GM18858 (cell line): ENCODE measurements around the gene NEK6.

Experiments used
- ATAC-seq: cut with Tn5 transposase; IDR thresholded peaks from one replicate; pipeline ENCODE4 v1.9.1; 2021; ENCODE audit not compliant: unreplicated experiment

Gene NEK6

DNA sequence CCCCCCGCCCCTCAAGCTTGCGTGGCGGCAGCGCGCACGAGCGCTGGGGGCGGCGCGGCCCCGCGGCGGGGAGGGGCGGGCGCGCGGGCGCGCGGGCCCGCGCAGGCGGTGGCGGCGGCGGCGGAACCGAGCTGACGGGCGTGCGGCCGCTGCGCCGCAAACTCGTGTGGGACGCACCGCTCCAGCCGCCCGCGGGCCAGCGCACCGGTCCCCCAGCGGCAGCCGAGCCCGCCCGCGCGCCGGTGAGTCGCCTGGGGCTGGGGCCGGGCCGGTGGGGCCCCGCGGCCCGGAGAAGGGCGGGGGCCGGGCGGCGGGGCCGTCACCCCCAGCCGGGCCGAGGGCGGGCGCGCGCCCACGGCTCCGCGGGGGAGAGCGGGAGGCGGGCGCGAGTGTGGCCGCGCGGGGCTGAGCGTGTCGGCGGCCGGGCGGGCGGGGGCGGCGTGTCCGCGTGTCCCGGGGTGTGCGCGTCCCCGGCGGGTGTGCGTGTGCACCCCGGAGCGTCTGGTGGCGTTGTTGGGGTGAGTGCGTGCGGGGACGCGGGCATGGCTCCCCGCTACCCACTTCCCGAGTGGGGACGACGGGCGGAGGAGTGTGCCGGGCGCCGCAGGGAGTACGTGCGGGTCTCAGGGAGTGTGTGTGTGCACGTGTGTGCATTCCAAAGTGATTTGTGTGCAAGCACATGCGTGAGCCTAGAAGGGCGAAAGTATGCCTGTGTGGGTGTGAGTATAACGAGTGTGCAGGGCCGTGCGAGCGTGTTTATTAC lies at the start of gene NEK6:
Gene NEK6 (plus strand): TSS at position 106 of the 763 bp plus-strand sequence. CDS start 44,016 bp downstream, outside the sequence.
- ATAC-seq, result no peak

DNA sequence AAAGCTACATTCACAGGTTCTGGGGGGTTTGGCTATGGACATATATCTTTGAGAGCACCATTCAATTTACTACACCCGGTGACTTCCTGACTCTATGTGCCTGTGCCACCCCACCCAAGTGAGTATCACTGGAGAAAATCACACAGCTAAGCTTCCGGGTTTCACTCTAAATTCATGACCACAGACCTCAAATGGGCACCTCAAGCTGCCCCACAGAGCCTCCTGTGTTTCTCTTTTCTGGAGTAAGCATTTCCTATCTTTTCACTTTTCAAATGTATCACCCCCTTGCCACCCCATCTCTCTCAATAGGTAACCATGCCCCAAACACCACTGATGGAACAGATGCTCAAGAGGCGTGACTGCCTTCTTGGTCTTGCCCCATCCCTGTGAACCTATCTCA lies 49.2 kb upstream of the NEK6 start:
- no peak for ATAC-seq

DNA sequence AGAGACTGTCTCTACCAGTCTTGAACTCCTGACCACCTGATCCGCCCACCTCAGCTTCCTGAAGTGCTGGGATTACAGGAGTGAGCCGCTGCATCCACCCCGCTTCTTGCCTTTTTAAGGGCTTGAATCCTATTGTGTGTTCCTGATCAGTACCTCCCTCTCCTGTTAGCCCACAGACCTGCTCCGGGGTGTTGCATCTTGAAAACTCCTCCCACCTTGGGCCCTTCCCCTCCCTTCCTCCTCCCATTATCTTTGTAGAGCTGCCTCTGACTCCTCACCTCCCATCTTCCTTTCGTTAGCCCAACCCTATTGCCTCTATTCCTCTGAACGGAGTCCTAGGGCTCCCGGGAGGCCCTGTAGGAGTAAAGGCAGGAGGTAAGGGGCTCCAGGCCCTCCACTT lies 48.5 kb upstream of the NEK6 start:
- no peak for ATAC-seq

DNA sequence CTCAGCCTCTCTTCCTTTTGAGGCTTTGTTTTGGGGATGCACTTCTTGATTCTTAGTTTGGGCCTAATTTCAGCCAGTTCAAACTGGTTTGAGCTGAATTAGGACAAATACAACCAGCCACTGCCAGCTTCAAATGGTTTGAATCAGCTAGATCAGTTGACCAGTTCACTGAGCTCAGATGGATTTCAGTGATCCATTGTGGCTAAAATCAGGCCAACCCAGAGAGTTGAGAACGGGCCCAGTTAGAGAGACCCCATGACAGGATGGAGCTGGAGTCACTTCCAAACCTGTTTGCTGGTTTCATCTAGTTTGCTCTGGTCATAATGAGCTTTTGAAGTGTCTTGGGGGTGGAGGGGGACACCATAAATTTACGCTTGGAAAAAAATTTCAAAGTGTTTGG lies 48.0 kb upstream of the NEK6 start:
- no peak for ATAC-seq

DNA sequence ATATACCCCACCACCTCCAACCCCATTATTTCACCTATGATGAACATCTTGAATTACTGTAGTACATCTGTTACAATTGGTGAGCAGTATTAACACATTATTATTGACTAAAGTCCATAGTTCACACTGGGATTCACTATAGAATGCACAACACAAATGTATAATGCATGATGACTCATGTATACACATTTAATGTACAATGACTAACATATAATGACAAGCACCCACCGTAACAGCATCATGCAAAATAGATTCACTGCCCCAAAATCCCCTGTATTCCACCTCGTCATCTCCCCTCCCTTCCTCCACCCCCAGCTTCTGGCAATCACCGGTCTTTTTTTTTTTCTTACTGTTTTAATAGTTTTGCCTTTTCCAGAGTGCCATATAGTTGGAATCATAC lies 47.1 kb upstream of the NEK6 start:
- peak; percentile 70 for ATAC-seq

DNA sequence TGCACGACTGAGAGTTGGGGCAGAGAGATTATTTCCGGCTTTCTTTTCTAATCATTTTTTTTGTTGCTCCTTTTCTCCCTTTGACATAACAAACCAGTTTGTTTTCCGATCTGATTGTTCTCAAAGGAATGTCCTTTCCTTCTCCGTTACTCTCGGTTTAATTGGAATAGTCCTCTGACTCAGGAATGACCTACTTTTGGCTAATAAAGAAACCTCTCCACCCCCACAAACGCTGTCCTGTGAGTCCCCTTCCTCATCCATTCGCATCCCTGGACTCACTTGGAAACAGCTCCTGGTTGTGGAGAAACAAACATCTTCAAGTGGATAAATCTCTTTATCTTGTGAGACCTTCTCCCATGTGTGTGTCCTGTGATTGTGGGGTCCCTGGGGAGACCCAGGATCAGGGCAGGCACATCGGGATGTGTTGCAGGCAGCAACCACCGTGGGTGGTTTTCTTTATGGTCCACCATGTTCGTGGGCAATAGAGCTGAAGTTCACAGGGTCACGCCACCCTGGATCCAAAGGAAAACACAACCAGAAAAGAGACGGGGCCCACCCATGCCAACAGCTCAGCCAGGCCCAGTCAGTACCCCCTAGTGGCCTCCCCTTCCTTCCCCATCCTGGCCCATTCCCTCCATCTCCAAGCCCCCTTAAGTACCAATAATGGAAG lies 45.2 kb upstream of the NEK6 start:
- ATAC-seq, result no peak

DNA sequence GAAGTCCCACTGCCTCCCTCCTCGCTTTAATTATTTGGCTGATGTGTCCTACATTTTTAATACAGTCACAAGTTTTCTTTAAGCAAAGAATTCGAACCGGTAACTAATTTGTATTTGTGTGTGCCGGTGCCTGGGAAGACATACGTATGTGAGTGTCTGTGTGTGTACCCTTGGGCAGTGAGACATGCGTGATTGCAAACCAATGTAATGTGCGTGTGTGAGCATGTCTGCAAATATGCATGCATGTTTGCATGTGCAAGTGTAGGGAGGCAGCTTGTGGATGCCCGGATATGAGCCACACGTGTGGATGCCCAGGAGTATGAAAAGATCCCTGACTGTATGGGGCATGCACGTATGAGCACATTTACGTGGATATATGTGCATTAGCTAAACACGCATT lies 44.4 kb upstream of the NEK6 start:
- no peak for ATAC-seq

DNA sequence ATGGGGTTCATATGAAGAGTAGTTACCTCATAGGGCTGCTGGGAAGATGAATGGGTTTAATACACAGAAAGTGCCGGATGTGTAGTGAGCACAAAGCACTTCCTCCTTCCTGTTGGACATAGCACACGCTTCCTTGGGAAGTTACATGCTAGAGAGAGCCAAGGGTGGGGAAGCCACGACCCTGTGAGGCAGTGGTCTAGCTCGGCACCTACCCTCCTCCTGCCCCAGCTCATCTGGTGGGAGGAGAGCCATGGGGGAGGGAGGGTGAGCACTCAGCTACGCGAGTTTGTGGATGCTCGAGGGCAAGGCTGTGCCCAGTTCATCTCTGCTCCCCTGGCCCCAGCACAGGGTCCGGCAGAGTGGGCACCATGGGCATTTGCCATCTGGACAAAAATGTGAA lies 43.6 kb upstream of the NEK6 start:
- no peak for ATAC-seq

DNA sequence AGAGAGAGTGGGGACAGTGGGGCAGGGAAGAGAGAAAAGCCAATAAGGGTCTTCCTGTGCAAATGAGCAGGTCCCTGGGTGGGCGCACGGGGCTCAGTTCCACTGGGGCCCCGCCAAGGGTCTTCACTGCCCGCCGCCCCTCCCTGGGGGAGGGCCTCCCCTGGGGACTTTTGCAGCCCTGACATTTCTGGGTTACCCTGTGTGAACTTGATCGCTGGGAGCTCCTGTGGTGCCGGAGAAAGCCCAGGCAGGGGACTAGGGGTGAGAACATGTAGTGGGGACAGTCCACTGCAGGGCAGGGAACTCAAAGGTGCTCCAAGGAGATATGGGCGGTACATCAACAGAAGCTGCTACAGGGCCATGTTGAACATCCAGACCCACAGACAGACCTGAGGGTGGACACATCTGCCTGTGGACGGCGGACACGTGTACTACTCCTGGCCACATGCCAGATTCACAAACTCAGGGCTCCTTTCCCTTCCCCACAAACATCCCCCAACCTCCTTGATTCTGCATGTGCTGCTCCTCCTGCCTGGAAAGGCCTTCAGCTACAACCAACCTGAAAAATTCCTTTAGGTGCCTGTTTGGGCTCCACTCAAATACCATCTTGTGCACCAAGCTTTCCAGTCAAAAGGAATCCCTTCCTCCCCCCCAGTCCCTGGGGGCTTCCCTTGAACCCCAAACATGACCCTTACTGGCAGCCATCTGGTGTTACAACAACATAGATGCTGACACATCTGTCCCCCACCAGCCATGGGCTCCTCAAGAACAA lies 43.0 kb upstream of the NEK6 start:
- no peak for ATAC-seq

DNA sequence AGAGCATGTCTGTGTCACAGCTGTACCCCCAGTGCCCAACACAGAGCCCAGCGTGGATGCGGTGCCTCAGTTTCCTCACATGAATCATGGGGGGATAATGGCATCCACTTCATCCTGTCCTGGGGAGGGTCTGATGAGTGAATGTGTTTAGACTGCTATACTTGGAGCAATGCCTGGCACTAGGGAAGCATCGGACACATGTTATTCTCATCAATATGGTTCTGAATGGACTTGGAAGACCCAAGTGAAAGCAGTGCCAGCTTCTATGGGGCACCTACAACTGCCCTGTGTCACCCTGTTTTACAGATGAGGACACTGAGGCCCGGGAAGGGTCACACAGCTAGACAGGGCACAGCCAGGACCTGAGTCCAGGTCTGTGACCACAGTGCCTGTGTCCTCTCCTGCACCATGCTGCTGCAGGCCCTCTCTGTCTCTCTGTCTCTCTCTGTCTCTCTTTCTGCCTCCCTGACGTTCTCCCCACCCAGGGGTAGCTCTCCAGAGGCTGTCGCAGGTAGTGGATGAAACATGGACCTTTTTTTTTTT lies 42.3 kb upstream of the NEK6 start:
- ATAC-seq, result no peak

DNA sequence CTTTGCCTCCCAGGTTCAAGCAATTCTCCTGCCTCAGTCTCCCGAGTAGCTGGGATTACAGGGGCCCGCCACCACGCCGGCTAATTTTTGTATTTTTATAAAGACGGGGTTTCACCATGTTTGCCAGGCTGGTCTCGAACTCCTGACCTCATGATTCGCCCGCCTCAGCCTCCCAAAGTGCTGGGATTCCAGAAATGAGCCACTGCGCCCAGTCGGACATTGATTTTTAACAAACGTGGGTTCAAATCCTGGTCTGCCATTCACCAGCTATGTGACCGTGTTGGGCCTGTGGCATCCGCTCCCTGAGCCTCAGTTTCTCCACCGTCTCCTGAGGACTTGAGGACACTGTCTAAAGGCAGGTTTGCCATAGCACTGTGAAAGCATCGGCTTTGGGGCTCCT lies 41.8 kb upstream of the NEK6 start:
- no peak for ATAC-seq

DNA sequence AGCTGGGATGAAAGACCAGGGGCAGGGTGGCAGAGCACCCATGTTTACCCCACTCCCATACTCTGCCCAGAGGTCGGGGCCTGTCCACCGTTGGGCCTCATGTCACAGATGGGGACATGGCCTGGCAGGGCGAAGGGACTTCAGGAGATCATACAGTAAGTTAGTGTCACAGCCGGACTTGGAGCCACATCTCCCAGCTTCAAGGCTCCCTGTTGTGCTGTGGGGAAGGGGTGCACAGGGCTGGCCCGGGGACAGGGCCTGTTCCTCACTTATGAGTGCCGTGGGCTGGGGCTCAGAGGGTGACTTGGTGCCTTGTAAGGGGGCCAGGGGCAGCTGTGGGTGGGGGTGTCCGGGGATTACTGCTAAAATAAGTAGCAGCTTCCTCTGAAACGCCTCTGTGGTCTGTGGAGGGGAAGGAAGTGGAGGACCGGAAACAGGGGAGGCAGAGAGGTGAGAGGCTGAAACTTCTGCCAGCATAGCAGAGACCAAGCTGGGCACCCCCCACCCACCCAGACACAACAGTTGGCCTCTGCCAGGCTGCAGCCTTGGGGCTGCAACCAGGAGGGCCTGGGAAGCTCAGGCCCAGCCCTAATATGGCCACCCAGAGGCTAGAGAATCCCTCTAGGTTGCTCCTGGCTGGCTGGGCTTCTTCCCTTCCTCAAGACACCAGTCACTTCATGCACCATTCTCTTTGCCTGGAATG lies 41.1 kb upstream of the NEK6 start:
- ATAC-seq, result no peak

DNA sequence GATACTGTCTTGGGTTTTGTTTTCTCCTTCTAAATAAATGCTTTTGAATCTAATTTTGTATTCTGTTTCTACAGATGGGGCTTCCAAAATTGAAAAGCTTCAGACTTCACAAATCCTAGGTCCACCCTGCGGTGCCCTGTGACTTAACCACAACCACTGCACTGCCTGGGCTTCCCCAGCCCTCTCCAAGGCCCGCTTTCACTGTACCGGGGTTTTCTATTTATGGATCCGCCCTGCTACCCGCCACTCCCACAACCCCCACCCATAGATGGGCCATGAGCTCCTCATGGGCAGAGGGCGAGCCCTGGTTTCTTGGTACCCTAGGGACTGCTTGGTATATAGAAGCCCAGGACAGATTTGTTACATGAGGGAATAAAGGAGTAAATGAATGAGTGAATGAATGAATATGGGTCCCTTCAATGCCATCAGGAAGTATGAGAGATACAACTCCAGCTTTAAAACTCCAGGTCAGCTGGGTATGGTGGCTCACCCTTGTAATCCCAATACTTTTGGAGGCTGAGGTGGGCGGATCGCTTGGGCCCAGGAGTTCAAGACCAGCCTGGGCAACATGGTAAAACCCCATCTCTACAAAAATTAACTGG lies 39.8 kb upstream of the NEK6 start:
- no peak for ATAC-seq

DNA sequence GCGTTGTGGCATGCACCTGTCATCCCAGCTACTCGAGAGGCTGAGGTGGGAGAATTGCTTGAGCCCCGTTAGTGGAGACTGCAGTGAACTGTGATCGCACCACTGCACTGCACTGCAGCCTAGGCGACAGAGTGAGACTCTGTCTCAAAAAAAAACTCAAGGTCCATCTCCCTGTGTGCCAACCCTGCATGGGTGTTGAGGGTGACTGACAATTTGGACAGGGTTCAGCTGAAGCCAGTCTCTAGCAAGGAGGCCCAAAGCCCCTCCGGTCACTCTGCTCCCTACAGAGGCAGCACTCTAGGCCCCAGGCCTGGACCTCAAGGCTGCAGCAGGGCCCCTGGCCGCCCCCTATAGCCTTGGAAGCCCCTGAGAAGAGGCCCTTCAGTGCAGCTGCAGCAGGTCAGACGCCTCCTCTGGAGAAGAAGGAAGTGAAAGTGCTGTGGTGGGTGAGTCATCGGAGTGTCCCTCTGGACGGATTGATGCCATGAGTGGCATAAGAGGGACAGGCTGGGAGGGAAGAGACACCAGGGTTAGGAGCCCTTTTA lies 39.2 kb upstream of the NEK6 start:
- ATAC-seq, result peak; percentile 50

DNA sequence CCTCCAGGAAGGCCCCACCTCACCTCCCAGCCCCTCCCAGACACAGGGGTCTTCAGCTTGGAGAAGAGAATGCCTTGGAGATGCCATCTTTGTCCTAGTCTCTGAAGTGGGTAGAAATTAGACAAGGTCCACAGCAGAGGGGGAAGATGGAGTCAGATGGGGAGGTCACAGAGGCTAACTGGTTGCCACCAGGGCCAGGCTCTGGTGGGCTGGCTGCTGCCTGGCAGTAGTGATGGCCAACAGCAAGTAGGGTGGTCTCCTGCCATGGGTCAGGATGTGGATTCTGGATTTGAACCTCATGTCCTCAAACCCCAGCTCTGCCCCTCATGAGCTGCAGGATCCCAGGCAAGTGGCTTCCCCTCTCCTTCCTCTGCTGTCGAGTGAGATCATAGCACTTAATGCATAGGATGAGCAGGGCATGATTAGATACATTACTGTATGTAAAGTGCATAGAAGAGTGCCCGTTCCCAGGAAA lies 38.7 kb upstream of the NEK6 start:
- ATAC-seq, result no peak

DNA sequence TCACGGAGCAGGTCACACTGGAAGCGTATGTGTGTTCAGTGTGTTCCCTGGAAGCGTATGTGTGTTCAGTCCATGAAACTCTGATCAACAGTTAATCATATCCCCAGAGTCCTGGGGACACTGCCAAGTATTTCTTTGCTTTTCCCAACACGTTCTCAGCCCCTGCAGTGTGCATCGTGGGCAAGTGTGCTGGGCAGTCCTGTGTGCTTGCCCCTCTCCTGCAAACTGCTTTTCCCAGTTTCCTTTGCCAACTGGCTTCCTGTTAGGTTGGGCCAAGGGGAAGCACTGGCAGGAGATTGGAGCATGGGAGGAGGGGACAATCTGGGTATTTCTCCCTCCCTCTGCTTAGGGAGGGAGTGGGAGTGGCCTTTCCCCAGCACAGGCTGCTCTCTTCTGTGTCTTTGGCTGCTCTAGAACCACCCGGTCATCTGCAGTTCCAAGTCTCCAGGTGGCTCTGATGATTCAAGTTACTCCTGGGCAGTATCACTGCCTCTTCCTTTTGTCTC lies 36.8 kb upstream of the NEK6 start:
- no peak for ATAC-seq

DNA sequence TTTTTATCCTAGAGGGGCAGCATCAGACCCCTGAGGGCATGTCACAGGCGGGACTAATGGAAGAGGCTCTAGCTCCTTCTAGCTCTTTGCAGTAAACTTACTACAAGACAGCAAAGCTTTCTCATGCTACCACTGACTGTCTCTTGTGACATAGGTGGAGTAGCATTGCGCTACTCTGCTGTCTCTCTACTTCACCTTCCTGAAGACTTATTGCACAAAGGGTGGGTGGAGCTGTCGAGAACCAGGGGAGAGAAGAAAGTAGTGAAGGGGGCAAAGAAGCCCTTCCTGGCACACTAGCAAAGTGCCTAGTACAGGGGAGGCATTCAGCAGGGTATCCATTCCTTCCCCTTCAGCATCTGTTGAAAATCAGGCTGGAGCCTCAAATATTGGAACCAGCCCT lies 36.1 kb upstream of the NEK6 start:
- no peak for ATAC-seq

DNA sequence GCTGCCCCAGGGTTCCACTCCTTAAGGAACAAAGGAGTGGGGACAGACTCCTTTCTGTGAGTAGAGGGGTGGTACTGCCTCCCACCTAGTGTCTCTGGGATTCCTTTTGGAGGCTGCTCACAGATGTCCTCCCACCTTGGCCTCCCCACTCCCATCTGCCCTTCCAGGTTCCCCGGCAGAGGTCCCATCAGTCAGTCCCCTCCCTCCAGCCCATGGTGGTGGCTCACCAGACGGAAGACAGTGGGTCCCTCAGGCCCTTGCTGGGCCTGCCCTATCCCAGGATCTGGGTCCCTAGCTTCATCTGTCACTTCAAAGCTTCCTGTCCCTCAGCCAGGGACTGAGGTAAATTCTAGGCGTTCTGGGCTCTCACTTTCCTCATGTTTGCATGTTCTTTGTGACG lies 35.6 kb upstream of the NEK6 start:
- no peak for ATAC-seq

DNA sequence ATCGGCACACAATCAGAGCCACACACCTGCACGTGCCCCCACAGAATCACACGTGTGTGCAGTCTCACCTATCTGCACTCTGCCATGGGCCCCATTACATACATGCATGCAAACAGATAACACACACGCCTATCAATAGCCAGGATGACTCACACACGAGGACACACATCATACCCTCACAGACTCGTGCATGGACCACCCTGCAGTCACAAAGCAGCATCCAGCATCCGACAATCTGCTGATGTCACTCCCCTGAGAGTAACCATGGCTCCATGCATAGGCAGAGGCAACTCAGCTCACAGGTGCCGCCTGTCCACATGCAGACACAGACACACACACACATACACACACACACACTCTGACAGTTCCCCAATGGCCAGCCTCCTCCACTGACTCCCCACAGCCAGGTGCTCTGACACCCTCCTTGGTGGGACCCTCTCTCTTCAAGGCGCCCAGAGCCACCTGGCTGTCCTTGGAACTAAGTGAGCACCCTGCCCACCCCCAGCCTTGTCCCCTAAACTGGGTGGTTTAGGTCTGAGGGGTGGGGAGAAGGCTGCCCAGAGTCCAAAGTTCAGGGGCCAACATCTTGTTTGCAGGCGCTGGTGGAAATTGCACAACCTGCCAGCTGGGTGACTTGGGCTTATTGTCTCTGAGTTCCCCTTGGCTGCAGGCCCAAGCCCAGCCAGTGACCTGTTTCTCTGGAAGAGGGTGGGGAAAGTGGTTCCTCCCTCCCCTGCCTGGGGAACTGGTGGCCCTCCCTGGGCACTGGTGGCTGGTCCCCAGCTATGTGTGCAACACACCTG lies 34.6 kb upstream of the NEK6 start:
- no peak for ATAC-seq
